HepG2 (cell line): ENCODE measurements around the gene HMMR. TPM values are rescaled to one million over a fixed set of nuclear protein-coding genes. Genes with fewer than 3 reads are reported as not detected.

Experiments used
- ARID2 ChIP-seq: sonication (generic); formaldehyde crosslinking; IDR thresholded peaks from 2 replicates; pipeline ENCODE4 v1.8.1; 2022; ENCODE audit warnings: mild to moderate bottlenecking, missing genetic modification reagents, borderline replicate concordance
- ATF7-NPFF ChIP-seq: sonication (generic); formaldehyde crosslinking; IDR thresholded peaks from 2 replicates; pipeline ENCODE4 v1.8.1; 2023; ENCODE audit warnings: mild to moderate bottlenecking, low read depth, missing genetic modification reagents, moderate library complexity
- ATRX ChIP-seq: sonication (generic); formaldehyde crosslinking; IDR thresholded peaks from 2 replicates; pipeline ENCODE4 v1.4.0; 2020; ENCODE audit warnings: missing genetic modification reagents, borderline replicate concordance
- HIVEP1 ChIP-seq: sonication (generic); formaldehyde crosslinking; IDR thresholded peaks from 2 replicates; pipeline ENCODE4 v1.4.0; 2020; ENCODE audit warnings: mild to moderate bottlenecking, missing genetic modification reagents
- HNRNPH1 ChIP-seq: fragments of 200-400 bp; formaldehyde crosslinking; optimal IDR thresholded peaks from 2 replicates; pipeline ENCODE3; 2017; ENCODE audit warnings: mild to moderate bottlenecking, low read depth, low read length
- IRF2 ChIP-seq: IDR thresholded peaks from 2 replicates; pipeline ENCODE4 v1.6.1; 2018; ENCODE audit warnings: missing genetic modification reagents, missing compliant biosample characterization
- KLF12 ChIP-seq: sonication (generic); formaldehyde crosslinking; IDR thresholded peaks from 2 replicates; pipeline ENCODE4 v1.4.0; 2020; ENCODE audit warnings: missing genetic modification reagents, borderline replicate concordance
- NR2F6 ChIP-seq, 2 experiments: IDR thresholded peaks; 2 replicates each; pipeline ENCODE4 v1.6.1; 2016; ENCODE audit warnings: antibody characterized with exemption in 1 of 2, mild to moderate bottlenecking in 1 of 2
- PHF21A ChIP-seq: sonication (generic); formaldehyde crosslinking; IDR thresholded peaks from 2 replicates; pipeline ENCODE4 v1.5.0; 2020; ENCODE audit warnings: mild to moderate bottlenecking, missing genetic modification reagents
- ZNF180 ChIP-seq: sonication (generic); formaldehyde crosslinking; IDR thresholded peaks from 2 replicates; pipeline ENCODE4 v1.4.0; 2020; ENCODE audit warnings: low read depth, missing genetic modification reagents, borderline replicate concordance
- ZNF274 ChIP-seq: sonication (generic); formaldehyde crosslinking; IDR thresholded peaks from 2 replicates; pipeline ENCODE4 v1.5.1; 2020; ENCODE audit warnings: mild to moderate bottlenecking, missing genetic modification reagents
- ZNF317 ChIP-seq: sonication (generic); formaldehyde crosslinking; IDR thresholded peaks from 2 replicates; pipeline ENCODE4 v1.5.0; 2020; ENCODE audit warnings: mild to moderate bottlenecking, missing genetic modification reagents
- ZNF329 ChIP-seq: sonication (generic); formaldehyde crosslinking; IDR thresholded peaks from 2 replicates; pipeline ENCODE4 v1.9.0; 2021; ENCODE audit warnings: low read depth, mild to moderate bottlenecking, missing genetic modification reagents
- ZNF558 ChIP-seq: sonication (generic); formaldehyde crosslinking; IDR thresholded peaks from 2 replicates; pipeline ENCODE4 v1.9.0; 2022; ENCODE audit warnings: mild to moderate bottlenecking, missing genetic modification reagents, borderline replicate concordance
- ZNF609 ChIP-seq: sonication (generic); formaldehyde crosslinking; IDR thresholded peaks from 2 replicates; pipeline ENCODE4 v1.4.0; 2020; ENCODE audit warnings: mild to moderate bottlenecking, missing genetic modification reagents, borderline replicate concordance
- ZNF747 ChIP-seq: sonication (generic); formaldehyde crosslinking; IDR thresholded peaks from 2 replicates; pipeline ENCODE4 v1.8.1; 2023; ENCODE audit warnings: missing genetic modification reagents, mild to moderate bottlenecking, borderline replicate concordance
- ZNF749 ChIP-seq: sonication (generic); formaldehyde crosslinking; IDR thresholded peaks from 2 replicates; pipeline ENCODE4 v1.8.0; 2022; ENCODE audit warnings: mild to moderate bottlenecking, missing genetic modification reagents, moderate library complexity, borderline replicate concordance
- polyA plus RNA-seq, 8 experiments: library from polyadenylated mRNA; depleted of rRNA in 3 of 8; stranded (reverse) in 7 of 8; unstranded in 1 of 8; fragments of >200 nt; fragmentation: Illumina TruSeq in 4 of 8; extraction: Trizol in 4 of 8; gene quantifications; 2 replicates each; pipeline versions ENCODE4 v1.2.1 to v1.2.3, GENCODE V29; 2011 to 2016; ENCODE audit warnings: low read depth in 4 of 8, missing spikeins in 1 of 8, mixed read lengths in 1 of 8; ENCODE audit not compliant: insufficient read depth in 1 of 8
- total RNA-seq, 5 experiments: library from RNA; depleted of rRNA; stranded (reverse); fragments of >200 nt; fragmentation: Illumina TruSeq; extraction: Trizol; gene quantifications; 2 replicates each; pipeline ENCODE4 v1.2.3, GENCODE V29; 2016; ENCODE audit warnings: low read depth in 1 of 5
- TF ChIP-seq, protein P1 (sequence below): sonication (generic); formaldehyde crosslinking; IDR thresholded peaks from 2 replicates; pipeline ENCODE4 v1.4.0; 2020; ENCODE audit warnings: missing genetic modification reagents, borderline replicate concordance
- TF ChIP-seq, protein P2 (sequence below): sonication (generic); formaldehyde crosslinking; IDR thresholded peaks from 2 replicates; pipeline ENCODE4 v1.4.0; 2020; ENCODE audit warnings: mild to moderate bottlenecking, missing genetic modification reagents

Gene HMMR
- total and polyA plus RNA-seq, 2 of the 13 experiments (the other 11 are each of a cell fraction or from before 2014, with no cell fraction given) = 8.5 to 48.3 TPM

- TF ChIP-seq ZNF747 (peak; percentile 61; the same call in 1 of the 2 replicates), ZNF180 (CRISPR knock-in tag) (0 out of 2 replicates have a peak, but pooled peaks have one; percentile 60), ARID2 (CRISPR knock-in tag) (peak; percentile 90), ZNF317 (CRISPR knock-in tag) (peak; percentile 58; the same call in 1 of the 2 replicates), ZNF749 (CRISPR knock-in tag) (no peak), IRF2 (CRISPR knock-in tag) (peak; percentile 23; the same call in 1 of the 2 replicates), HIVEP1 (CRISPR knock-in tag) (peak; percentile 62), NR2F6 (IDR thresholded peaks at IDR 0.05) (no peak), NR2F6 (CRISPR knock-in tag; IDR thresholded peaks at IDR 0.05) (0 out of 2 replicates have a peak, but pooled peaks have one; percentile 21), PHF21A (peak; percentile 64), ATRX (no peak), ATF7-NPFF (CRISPR knock-in tag) (peak; percentile 82), ZNF609 (CRISPR knock-in tag) (peak; percentile 33; the same call in 1 of the 2 replicates), ZNF329 (peak; percentile 43; the same call in 1 of the 2 replicates), HNRNPH1 (no peak), ZNF558 (CRISPR knock-in tag) (peak; percentile 90; the same call in 1 of the 2 replicates), KLF12 (CRISPR knock-in tag) (peak; percentile 77; the same call in 1 of the 2 replicates), ZNF274 (peak; percentile 87)
- TF ChIP-seq, protein P1, sequence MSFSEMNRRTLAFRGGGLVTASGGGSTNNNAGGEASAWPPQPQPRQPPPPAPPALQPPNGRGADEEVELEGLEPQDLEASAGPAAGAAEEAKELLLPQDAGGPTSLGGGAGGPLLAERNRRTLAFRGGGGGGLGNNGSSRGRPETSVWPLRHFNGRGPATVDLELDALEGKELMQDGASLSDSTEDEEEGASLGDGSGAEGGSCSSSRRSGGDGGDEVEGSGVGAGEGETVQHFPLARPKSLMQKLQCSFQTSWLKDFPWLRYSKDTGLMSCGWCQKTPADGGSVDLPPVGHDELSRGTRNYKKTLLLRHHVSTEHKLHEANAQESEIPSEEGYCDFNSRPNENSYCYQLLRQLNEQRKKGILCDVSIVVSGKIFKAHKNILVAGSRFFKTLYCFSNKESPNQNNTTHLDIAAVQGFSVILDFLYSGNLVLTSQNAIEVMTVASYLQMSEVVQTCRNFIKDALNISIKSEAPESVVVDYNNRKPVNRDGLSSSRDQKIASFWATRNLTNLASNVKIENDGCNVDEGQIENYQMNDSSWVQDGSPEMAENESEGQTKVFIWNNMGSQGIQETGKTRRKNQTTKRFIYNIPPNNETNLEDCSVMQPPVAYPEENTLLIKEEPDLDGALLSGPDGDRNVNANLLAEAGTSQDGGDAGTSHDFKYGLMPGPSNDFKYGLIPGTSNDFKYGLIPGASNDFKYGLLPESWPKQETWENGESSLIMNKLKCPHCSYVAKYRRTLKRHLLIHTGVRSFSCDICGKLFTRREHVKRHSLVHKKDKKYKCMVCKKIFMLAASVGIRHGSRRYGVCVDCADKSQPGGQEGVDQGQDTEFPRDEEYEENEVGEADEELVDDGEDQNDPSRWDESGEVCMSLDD (CRISPR knock-in tag) = peak; percentile 83
- TF ChIP-seq, protein P2, sequence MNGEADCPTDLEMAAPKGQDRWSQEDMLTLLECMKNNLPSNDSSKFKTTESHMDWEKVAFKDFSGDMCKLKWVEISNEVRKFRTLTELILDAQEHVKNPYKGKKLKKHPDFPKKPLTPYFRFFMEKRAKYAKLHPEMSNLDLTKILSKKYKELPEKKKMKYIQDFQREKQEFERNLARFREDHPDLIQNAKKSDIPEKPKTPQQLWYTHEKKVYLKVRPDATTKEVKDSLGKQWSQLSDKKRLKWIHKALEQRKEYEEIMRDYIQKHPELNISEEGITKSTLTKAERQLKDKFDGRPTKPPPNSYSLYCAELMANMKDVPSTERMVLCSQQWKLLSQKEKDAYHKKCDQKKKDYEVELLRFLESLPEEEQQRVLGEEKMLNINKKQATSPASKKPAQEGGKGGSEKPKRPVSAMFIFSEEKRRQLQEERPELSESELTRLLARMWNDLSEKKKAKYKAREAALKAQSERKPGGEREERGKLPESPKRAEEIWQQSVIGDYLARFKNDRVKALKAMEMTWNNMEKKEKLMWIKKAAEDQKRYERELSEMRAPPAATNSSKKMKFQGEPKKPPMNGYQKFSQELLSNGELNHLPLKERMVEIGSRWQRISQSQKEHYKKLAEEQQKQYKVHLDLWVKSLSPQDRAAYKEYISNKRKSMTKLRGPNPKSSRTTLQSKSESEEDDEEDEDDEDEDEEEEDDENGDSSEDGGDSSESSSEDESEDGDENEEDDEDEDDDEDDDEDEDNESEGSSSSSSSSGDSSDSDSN (CRISPR knock-in tag) = peak; percentile 91
These were observed 442 bp upstream of the HMMR start, which contains the start of gene NUDCD2 (continued) for GRCh38 chr5:163459819-163460561.
